ENCODE measurements around the gene AP1M1. TPM values are rescaled to one million over a fixed set of nuclear protein-coding genes. Genes with fewer than 3 reads are reported as not detected.
"Not testable (repeated sequence)": the region's sequence is repeated elsewhere in the genome, so short reads cannot be mapped to it uniquely, and the experiment has no call there.

AP1M1 gene
- polyA plus RNA-seq, 1 donor from 2014 or later, result 130 TPM

DNA sequence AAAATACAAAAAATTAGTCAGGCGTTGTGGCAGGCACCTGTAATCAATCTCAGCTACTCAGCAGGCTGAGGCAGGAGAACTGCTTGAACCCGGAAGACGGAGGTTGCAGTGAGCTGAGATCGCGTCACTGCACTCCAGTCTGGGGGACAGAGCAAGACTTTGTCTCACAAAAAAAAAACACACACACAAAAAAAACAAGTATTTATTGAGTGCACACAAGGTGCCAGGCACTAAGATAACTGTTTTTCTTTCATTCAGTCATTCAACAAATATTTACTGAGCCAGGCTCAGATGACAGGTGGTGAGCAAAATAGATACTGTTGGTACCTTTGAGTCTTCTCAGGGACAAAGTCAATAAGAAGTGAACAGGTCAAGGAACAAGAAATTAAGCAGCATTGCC lies 30.7 kb upstream of the AP1M1 start:
- Mint-ChIP-seq H3K9me3 (no peaks in the 10 kb centered on the region), H3K27me3 (no peaks in the 10 kb centered on the region), H3K4me3 (no peak overlapping the region), H3K4me1 (peaks cover 6 to 14% (median 10%) of the 10 kb centered on the region in 3 donors), H3K36me3 (no peaks in the 10 kb centered on the region), H3K27ac (no peak overlapping the region)

DNA sequence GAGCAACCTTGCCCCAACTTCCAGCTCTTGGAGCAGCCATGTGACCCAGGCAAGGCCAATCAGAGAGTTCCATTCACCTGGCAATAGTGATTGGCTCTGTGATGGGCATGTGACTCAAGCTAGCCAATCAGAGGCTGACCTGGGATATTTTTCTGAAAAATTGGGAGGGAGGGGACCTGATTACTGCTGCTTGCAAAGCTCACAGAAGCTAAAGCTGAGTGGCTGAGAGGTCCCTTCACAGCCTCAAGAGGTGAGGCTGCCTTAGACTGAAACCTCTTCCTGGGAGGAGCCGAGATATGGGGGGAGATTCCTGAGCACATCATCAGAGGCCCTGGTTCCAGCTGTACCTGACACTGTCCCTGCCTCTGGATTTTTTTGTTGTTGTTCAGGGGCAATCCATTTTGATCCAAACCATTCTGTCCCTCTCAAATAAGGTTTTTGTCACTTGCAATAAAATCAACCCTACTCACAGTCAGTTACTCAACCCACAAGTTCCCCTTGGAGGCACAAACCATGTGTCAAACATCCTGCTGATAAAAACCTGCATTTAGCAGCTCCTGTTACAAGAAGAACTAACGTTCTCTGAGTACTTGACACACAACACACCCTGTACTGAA lies 29.1 kb upstream of the AP1M1 start:
- Mint-ChIP-seq H3K36me3 (no peaks in the 10 kb centered on the region), H3K27ac (peak overlapping the region in 1 of 3 donors; percentile 14), H3K4me1 (peaks cover 6 to 20% (median 13%) of the 10 kb centered on the region in 3 donors), H3K4me3 (peak overlapping the region in 2 of 4 donors; percentile 31 to 86), H3K27me3 (no peaks in the 10 kb centered on the region), H3K9me3 (no peaks in the 10 kb centered on the region)

DNA sequence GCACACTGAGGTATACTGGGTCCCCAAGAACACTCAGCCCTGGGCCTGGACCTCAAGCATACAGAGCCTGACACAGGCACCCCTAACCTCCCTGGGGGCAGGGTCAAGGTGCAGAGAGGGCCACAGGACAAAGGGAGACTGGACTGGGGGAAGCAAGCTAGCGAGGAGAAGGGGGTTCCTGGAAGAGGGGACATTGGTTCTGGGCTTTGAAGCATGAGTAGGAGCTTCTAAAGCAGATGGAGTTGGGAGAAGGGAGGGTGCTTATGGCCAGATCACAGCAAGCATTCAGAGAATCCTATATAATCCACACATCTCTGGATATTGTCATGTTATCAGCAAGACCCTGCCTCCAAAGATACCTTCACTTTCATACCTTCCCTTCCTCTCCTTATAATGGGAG lies 27.6 kb upstream of the AP1M1 start:
- Mint-ChIP-seq H3K27ac (no peak overlapping the region), H3K4me1 (peaks cover 6 to 20% (median 15%) of the 10 kb centered on the region in 3 donors), H3K4me3 (no peak overlapping the region)

DNA sequence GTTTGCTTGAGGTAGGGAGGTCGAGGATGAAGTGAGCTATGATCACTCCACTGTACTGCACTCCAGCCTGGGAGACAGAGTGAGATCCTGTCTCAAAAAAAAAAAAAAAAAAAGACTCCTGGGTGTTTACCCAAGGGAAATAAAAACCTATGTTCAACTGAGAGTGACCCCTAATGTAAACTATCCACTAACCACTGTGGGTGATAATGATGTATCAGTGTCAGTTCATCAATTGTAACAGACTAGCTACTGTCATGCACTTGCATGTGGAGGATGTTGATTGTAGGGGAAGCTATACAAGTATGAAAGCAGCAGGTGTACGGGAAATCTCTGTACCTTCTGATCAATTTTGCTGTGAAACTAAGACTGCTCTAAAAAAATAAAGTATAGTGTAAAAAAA lies 21.8 kb upstream of the AP1M1 start:
- H3K4me1 Mint-ChIP-seq, result peaks cover 0 to 14% (median 14%) of the 10 kb centered on the region in 3 donors
- no peak overlapping the region for H3K27ac Mint-ChIP-seq
- H3K27me3 Mint-ChIP-seq, result no peaks in the 10 kb centered on the region
- H3K9me3 Mint-ChIP-seq, result peaks cover 0 to 2% (median 0%) of the 10 kb centered on the region in 3 donors
- no peak overlapping the region for H3K4me3 Mint-ChIP-seq
- H3K36me3 Mint-ChIP-seq, result peaks cover 2% of the 10 kb centered on the region

More for the DNA sequence above, 27.6 kb upstream of the AP1M1 start:
- Mint-ChIP-seq H3K27me3 (no peaks in the 10 kb centered on the region), H3K9me3 (no peaks in the 10 kb centered on the region), H3K36me3 (no peaks in the 10 kb centered on the region)

DNA sequence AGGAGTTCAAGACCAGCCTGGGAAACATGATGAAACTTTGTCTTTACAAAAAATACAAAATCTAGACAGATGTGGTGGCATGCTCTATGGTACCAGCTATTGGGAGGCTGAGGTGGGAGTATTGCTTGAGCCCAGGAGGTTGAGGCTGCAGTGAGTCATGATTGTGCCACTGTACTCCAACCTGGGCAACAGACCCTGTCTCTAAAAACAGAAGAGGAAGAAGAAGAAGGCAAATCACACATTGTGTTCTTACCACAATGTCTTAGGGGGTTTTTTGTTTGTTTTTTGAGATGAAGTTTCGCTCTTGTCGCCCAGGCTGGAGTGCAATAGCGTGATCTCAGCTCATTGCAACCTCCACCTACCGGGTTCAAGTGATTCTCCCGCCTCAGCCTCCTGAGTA lies 18.8 kb upstream of the AP1M1 start:
- H3K27ac Mint-ChIP-seq, result peak overlapping the region in 1 of 3 donors; percentile 6
- not testable (repeated sequence) for H3K27me3 Mint-ChIP-seq, H3K9me3 Mint-ChIP-seq, H3K36me3 Mint-ChIP-seq
- peak overlapping the region in 3 of 4 donors; percentile 2 to 84 (median 81) for H3K4me3 Mint-ChIP-seq
- H3K4me1 Mint-ChIP-seq, result peaks cover 7 to 15% (median 13%) of the 10 kb centered on the region in 3 donors

DNA sequence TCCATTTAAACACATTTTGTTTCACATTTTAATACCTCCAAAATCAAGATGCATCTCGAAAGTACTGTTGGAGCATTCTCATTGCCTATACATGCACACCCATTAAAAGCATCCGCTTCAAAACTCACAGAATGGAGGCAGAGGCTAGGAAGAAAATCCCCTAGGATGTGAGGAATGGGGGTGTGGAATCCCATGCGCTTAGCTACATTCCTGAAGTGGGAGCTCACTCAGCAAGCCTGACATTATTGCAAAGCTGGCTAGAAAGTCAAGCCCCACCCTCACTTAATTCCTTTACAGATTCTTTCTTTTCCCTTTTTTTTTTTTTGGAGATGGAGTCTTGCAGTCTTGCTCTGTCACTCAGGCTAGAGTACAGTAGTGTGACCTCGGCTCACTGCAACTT lies 17.1 kb upstream of the AP1M1 start:
- peaks cover 0 to 2% (median 0%) of the 10 kb centered on the region in 3 donors for H3K9me3 Mint-ChIP-seq
- H3K4me1 Mint-ChIP-seq, result peaks cover 13 to 20% (median 13%) of the 10 kb centered on the region in 3 donors

DNA sequence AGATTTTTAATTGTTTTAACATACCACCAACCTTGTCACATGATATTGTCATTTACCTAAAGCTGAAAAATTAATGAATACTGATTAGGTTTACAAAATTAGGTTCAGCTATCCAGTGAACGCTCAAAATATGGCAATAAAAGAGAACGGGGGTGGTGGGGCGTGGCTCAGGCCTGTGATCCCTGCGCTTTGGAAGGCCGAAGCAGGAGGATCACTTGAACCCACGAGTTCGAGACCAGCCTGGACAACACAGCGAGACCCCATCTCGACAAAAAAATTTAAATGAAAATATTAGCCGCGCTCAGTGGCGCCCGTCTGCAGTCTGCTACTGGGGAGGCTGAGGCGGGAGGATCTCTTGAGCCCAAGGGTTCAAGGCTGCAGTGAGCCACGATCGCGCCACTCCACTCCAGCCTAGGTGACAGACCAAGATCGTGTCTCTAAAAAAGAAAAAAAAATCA lies 13.0 kb upstream of the AP1M1 start:
- Mint-ChIP-seq H3K9me3 (no peaks in the 10 kb centered on the region), H3K36me3 (no peaks in the 10 kb centered on the region), H3K4me3 (peak overlapping the region; percentile 96 to 100 (median 98)), H3K27me3 (no peaks in the 10 kb centered on the region), H3K4me1 (peaks cover 19 to 23% (median 22%) of the 10 kb centered on the region in 3 donors), H3K27ac (peak overlapping the region; percentile 71 to 96 (median 82))

More for the DNA sequence above, 17.1 kb upstream of the AP1M1 start:
- Mint-ChIP-seq H3K4me3 (no peak overlapping the region), H3K27me3 (no peaks in the 10 kb centered on the region), H3K27ac (peak overlapping the region in 1 of 3 donors; percentile 32), H3K36me3 (peaks cover 2% of the 10 kb centered on the region)

DNA sequence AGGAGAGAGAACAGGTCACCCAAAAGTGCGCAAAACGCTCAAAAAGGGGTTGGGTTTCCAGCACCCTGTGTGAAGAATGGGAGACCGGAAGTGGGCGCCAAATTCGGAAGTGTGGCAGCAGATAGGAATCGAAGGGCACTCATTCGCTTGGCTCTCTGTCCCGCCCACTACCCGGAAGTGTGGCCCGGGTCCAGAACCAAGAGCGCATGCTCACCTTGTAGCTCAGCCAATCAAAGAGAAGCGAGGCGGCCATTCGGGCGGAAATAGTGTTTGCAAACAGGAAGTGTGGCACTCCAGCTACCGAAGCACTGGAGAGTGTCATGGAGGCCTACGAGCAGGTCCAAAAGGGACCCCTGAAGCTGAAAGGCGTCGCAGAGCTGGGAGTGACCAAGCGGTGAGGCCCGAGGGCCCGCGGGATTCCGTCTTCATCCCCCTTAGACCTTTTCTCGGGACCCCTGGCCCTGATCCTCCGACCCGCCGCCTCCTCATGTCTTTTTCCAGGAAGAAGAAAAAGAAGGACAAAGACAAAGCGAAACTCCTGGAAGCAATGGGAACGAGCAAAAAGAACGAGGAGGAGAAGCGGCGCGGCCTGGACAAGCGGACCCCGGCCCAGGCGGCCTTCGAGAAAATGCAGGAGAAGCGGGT lies 12.5 kb upstream of the AP1M1 start, which contains the start of gene FAM32A:
TSS of gene FAM32A (plus strand) at position 288 of the 645 bp plus-strand sequence. CDS start at position 321, 33 bp downstream.
- Mint-ChIP-seq H3K27me3 (no peaks in the 10 kb centered on the region), H3K4me1 (peaks cover 19 to 25% (median 23%) of the 10 kb centered on the region in 3 donors), H3K27ac (peak within 1 kb of the TSS; percentile 71 to 96 (median 82)), H3K36me3 (no peaks in the 10 kb centered on the region), H3K9me3 (no peaks in the 10 kb centered on the region), H3K4me3 (peak within 1 kb of the TSS; percentile 96 to 100 (median 98))

DNA sequence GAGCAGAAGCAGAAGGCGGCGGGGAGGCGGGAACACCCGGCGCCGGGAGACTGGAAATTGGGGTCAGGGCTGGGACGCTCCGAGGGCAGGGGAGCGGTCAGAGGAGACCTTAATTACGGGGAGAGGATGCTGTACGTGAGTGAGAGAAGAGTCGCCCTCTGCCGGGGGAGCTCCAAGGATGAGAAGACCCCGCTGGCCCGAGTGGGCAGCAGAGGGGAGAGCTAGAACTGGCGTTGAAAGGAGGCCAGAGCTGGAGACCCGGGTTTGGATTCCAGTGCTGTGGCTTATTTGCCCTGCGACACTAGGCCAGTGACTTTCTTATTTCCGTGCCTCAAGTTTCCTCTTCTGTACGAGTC lies 12.0 kb upstream of the AP1M1 start:
- Mint-ChIP-seq H3K4me1 (peaks cover 19 to 25% (median 23%) of the 10 kb centered on the region in 3 donors), H3K9me3 (no peaks in the 10 kb centered on the region), H3K36me3 (no peaks in the 10 kb centered on the region), H3K27ac (peak overlapping the region; percentile 71 to 96 (median 82)), H3K27me3 (no peaks in the 10 kb centered on the region), H3K4me3 (peak overlapping the region; percentile 96 to 100 (median 98))

DNA sequence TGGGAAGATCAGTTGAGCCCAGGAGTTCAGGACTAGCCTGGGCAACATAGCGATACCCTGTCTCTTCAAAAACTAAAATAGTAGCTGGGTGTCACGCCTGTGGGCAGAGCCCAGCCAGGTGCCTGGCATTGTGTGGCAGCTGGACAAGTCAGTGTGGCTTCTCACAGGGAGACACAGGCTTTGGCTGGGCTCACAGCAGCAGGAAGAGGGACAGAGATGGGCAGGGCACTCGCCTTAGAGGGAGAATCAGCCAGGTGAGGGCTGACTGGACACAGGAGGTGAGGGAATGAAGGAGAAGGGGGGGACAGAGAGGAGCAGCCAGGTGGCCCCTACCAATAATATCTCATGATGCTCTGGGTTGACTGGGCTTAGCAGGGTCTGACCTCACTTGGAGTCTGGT lies 9.2 kb upstream of the AP1M1 start:
- no peaks in the 10 kb centered on the region for H3K36me3 Mint-ChIP-seq
- H3K9me3 Mint-ChIP-seq, result no peaks in the 10 kb centered on the region
- no peaks in the 10 kb centered on the region for H3K27me3 Mint-ChIP-seq
- peak overlapping the region in 1 of 3 donors; percentile 36 for H3K27ac Mint-ChIP-seq
- peak overlapping the region in 1 of 4 donors; percentile 21 for H3K4me3 Mint-ChIP-seq
- peaks cover 14 to 21% (median 16%) of the 10 kb centered on the region in 3 donors for H3K4me1 Mint-ChIP-seq

DNA sequence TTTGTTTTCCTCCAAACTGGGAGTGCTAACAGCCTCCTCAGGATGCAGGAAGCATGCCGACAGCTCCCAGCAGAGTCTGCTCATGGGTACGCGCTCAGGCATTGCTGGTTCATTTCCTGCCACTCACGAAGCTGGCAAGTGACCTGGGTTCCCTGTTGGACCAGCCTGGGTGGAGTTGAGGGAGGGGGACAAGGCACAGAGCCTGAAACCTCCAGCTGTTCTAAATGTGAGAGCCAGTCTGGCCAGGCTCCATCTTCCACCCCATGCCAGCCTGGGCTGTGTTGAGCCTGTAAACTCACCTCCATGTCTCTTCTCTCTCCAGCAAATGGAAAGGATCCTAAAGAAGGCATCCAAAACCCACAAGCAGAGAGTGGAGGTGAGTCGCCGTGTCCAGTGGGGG lies 7.5 kb upstream of the AP1M1 start:
- H3K36me3 Mint-ChIP-seq, result peaks cover 2% of the 10 kb centered on the region
- H3K4me1 Mint-ChIP-seq, result peaks cover 13 to 17% (median 14%) of the 10 kb centered on the region in 3 donors
- no peaks in the 10 kb centered on the region for H3K9me3 Mint-ChIP-seq
- no peaks in the 10 kb centered on the region for H3K27me3 Mint-ChIP-seq
- peak overlapping the region in 2 of 3 donors; percentile 14 to 46 for H3K27ac Mint-ChIP-seq
- peak overlapping the region in 1 of 4 donors; percentile 50 for H3K4me3 Mint-ChIP-seq

DNA sequence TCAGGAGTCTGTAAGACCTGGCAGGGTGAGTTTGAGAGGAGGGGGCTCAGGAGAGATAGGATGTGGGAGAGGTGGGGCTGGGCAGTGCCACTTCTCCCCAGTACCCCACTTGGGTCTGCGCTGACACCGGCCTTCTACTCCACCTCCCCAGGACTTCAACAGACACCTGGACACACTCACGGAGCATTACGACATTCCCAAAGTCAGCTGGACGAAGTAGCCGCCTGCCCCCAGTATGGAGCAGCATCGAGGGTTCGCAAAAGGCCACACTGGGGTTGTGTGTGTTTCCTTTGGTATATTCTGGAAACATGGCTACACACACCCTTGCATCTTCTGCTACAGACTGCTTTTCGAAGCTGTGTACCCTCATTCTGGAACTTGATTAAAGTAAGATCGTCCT lies 7.0 kb upstream of the AP1M1 start:
- H3K4me3 Mint-ChIP-seq, result no peak overlapping the region
- peaks cover 10 to 14% (median 13%) of the 10 kb centered on the region in 3 donors for H3K4me1 Mint-ChIP-seq
- H3K36me3 Mint-ChIP-seq, result peaks cover 2% of the 10 kb centered on the region
- H3K27ac Mint-ChIP-seq, result no peak overlapping the region
- no peaks in the 10 kb centered on the region for H3K27me3 Mint-ChIP-seq
- H3K9me3 Mint-ChIP-seq, result no peaks in the 10 kb centered on the region

DNA sequence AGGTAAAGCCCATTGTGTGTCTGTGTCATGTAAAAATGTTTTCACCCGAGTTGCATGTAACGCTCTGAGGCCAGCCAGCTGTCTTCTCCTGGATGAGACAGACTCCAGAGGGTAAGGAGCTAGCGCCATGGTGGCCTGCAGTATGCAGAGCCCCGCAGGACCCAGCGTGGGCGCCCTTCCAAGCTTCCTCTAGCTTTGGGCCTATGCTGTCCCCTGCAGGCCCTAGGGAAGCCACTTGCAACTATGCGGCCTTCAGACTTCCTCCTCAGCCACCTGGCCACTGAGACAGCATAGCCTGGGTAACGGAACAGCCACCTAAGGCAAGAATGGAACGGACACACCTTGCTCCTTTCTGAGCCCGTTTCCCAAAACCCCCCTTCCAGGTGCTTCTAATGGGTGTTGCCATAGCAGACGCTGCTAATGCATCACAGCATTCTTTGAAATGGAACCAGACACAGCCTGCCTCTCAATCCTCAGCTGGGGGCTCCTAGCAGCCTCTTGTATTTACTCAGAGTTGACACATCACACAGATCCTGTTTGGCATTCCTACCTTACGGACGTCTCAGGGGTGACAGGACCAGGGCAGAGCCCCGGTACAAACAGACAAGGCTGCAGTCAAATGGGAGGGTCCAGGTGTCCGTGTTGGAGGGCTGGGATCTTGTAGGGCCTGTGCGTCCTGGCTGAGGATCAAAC lies 6.3 kb upstream of the AP1M1 start:
- Mint-ChIP-seq H3K27ac (no peak overlapping the region), H3K4me1 (peaks cover 9 to 13% (median 10%) of the 10 kb centered on the region in 3 donors), H3K9me3 (no peaks in the 10 kb centered on the region), H3K4me3 (peak overlapping the region in 1 of 4 donors; percentile 66), H3K36me3 (peaks cover 2% of the 10 kb centered on the region), H3K27me3 (no peaks in the 10 kb centered on the region)

DNA sequence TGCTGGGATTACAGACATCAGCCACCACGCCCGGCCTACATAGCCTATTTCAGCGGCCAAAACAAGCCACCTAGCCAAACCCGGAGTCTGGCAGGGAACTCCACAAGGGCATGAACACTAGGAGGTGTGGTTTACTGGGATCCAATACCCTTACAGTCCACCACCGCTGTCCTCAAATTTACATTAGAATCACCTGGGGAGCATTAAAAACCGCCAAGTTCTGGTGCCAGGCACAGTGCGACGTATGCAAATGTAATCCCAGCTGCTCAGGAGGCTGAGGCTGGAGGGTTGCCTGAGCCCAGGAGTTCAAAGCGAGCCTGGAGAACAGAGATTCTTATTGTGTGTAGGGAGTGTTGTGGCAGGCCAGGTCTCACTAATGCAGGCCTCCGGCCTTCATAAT lies 4.2 kb upstream of the AP1M1 start:
- H3K36me3 Mint-ChIP-seq, result peaks cover 2% of the 10 kb centered on the region
- H3K27ac Mint-ChIP-seq, result peak overlapping the region in 1 of 3 donors; percentile 21
- H3K27me3 Mint-ChIP-seq, result no peaks in the 10 kb centered on the region
- peaks cover 9 to 16% (median 10%) of the 10 kb centered on the region in 3 donors for H3K4me1 Mint-ChIP-seq
- no peaks in the 10 kb centered on the region for H3K9me3 Mint-ChIP-seq
- peak overlapping the region in 1 of 4 donors; percentile 12 for H3K4me3 Mint-ChIP-seq

DNA sequence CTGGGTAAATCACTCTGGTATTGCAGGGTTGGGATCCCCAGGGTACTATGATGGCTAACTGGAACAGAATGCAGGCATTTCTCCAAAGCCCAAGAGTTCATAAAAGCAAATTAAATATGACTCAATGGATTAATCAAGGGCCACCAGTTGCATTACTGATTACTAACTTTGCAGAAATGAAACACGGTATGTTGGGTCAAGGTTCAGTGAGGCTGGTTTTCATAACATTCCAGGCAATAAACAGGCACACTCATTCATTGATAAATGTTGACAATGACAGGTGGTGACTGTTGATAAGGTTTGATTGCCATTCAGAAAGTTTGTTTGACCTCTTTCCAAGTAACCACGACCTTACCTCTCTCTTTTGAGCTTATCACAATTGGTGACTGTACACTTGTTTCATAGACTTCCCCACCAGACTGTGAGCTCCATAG lies 506 bp upstream of the AP1M1 start:
- Mint-ChIP-seq H3K36me3 (peaks cover 5% of the 10 kb centered on the region), H3K4me3 (peak overlapping the region; percentile 88 to 96 (median 92)), H3K27me3 (no peaks in the 10 kb centered on the region), H3K4me1 (peaks cover 16 to 29% (median 26%) of the 10 kb centered on the region in 3 donors), H3K9me3 (no peaks in the 10 kb centered on the region), H3K27ac (peak overlapping the region; percentile 92 to 97 (median 97))

All from IgD-negative memory B cell (primary cell).